ENCODE data around the gene TOE1. TPM values are rescaled to one million over a fixed set of nuclear protein-coding genes. Genes with fewer than 3 reads are reported as not detected.
A peak's percentile ranks its signal among the peaks of the same experiment; 100 is the strongest.
"Not testable (repeated sequence)": the region's sequence is repeated elsewhere in the genome, so short reads cannot be mapped to it uniquely, and the experiment has no call there.

TOE1 gene
- total and polyA plus RNA-seq, 2 donors (not counting 1 experiment from before 2014, with no cell fraction given), result 24.7 to 28.6 TPM

DNA sequence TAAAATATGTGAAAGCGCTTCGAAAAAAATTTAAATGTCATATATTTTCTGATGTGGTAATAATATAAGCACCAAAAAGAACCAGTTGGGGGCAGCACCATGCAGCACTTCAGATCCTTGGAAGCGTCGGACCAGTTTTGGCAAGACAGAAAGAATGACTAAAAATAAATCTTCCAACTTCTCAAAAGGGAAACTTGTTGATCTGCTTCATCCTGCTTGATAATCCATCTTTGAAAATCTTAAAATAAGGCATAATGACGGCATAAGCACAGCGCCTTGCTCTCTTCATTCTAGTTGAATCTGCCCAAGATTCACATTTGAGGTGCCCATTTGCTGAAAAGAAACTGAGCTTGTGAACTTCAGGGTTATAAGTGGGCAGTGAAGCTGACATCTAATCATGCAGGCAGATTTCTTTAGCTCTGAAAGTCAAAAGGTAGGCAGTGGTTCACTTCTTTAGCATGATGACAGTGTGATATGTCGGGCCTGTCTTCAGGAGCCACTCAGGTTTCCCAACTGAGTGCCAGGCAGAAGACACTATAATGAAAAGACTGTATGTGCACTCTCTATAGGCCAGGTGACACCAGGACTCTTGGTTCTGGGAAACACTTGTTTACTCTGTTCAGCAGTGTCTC is 20.0 kb downstream of the TOE1 start:
- ChIA-PET CTCF (interaction anchor here (0.6 to 12.2 kb wide), 40 partner anchors 9 to 629 kb away, joined by 3 to 478 read pairs (median 5); partner anchors contain the start of genes AKR1A1, CCDC163, MMACHC and MUTYH), POLR2A (interaction anchor here (0.5 to 3.7 kb wide), 3 partner anchors 33 to 227 kb away, joined by 3 to 22 read pairs (median 3); partner anchors contain the start of gene TESK2)
- H3K4me2 ChIP-seq (replicated peaks; ENCODE audit: low read depth, low read length, poor library complexity, severe bottlenecking), result peak overlapping the region; percentile 65
- DNase-seq, result peak; percentile 77
- Mint-ChIP-seq H3K27ac (peak overlapping the region; percentile 37), H3K4me1 (peaks cover 24% of the 10 kb centered on the region), H3K4me3 (peak overlapping the region; percentile 28), H3K9me3 (ENCODE audit: insufficient read depth) (no peaks in the 10 kb centered on the region), H3K27me3 (no peaks in the 10 kb centered on the region)
- peaks cover 0 to 2% of the 10 kb centered on the region in 2 experiments for H3K36me3 ChIP-seq (replicated peaks in 1 of 2; ENCODE audit: control extremely low read depth in 1 of 2, control insufficient read depth in 1 of 2, extremely low read depth in 1 of 2, insufficient read depth in 2 of 2, low read length in 1 of 2)
- peak; percentile 67 for ATAC-seq (ENCODE audit: low read depth)
- peaks cover 8% of the 10 kb centered on the region for H3K79me2 ChIP-seq (ENCODE audit: control insufficient read depth, insufficient read depth, low read length)
- no peaks in the 10 kb centered on the region for H3K9me3 ChIP-seq (ENCODE audit: control extremely low read depth in 1 of 3, control insufficient read depth in 2 of 3, insufficient read depth in 1 of 3, low read length in 2 of 3)
- H3K27me3 ChIP-seq (replicated peaks in 1 of 4; ENCODE audit: control extremely low read depth in 1 of 4, control insufficient read depth in 3 of 4, insufficient read depth in 4 of 4, low read length in 3 of 4), result no peaks in the 10 kb centered on the region
- no peak overlapping the region for H3K4me3 ChIP-seq (ENCODE audit: control extremely low read depth in 1 of 5, extremely low read depth in 1 of 5, insufficient read depth in 1 of 5, low read depth in 2 of 5, low read length in 4 of 5)
- intact Hi-C loops (cut with micrococcal nuclease), result loop anchor here (1.0 to 5.0 kb wide), 4 partner anchors 34 to 210 kb away; no protein-coding TSS in a partner anchor
- TF ChIP-seq, protein P1, sequence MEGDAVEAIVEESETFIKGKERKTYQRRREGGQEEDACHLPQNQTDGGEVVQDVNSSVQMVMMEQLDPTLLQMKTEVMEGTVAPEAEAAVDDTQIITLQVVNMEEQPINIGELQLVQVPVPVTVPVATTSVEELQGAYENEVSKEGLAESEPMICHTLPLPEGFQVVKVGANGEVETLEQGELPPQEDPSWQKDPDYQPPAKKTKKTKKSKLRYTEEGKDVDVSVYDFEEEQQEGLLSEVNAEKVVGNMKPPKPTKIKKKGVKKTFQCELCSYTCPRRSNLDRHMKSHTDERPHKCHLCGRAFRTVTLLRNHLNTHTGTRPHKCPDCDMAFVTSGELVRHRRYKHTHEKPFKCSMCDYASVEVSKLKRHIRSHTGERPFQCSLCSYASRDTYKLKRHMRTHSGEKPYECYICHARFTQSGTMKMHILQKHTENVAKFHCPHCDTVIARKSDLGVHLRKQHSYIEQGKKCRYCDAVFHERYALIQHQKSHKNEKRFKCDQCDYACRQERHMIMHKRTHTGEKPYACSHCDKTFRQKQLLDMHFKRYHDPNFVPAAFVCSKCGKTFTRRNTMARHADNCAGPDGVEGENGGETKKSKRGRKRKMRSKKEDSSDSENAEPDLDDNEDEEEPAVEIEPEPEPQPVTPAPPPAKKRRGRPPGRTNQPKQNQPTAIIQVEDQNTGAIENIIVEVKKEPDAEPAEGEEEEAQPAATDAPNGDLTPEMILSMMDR (IDR thresholded peaks at IDR 0.05), result peak; percentile 83
- no peak for TF ChIP-seq EZH2 (IDR thresholded peaks at IDR 0.05; ENCODE audit: borderline replicate concordance, insufficient read depth, low read depth, low read length, poor library complexity, severe bottlenecking)
- peak overlapping the region in 1 of 2 donors; percentile 68 for H3K27ac ChIP-seq (ENCODE audit: low read length in 2 of 2)
- no peak overlapping the region for H3K9ac ChIP-seq (ENCODE audit: low read length)
- H3K4me1 ChIP-seq (ENCODE audit: control insufficient read depth in 2 of 2, insufficient read depth in 2 of 2, low read length in 2 of 2), result peaks cover 7 to 12% of the 10 kb centered on the region in 2 donors
- H2AFZ ChIP-seq (ENCODE audit: insufficient read depth, low read depth, low read length, poor library complexity, severe bottlenecking), result peak overlapping the region; percentile 50
- no peaks in the 10 kb centered on the region for H4K20me1 ChIP-seq (ENCODE audit: control insufficient read depth, insufficient read depth, low read length, poor library complexity, severe bottlenecking)
- 45% methylated on average over 3 of the region's 7 CpGs for WGBS (ENCODE audit: insufficient coverage)

DNA sequence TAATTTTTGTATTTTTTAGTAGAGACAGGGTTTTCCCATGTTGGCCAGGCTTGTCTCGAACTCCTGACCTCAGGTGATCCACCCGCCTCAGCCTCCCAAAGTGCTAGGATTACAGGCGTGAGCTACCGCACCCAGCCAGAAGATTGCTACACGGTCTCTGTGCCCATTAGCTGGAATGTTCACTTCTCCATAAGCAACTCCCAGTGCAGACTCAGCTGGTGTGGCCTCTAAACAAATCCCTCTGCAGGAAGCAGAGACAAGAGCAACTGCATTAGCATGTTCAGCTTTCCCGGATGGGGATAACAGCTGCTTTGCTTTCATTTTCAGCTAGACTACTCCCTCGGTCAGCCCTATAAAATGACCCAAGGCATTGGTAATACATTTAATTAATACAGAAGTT is 21.0 kb downstream of the TOE1 start:
- H3K79me2 ChIP-seq (ENCODE audit: control insufficient read depth, insufficient read depth, low read length); H3K9ac ChIP-seq (ENCODE audit: low read length); H2AFZ ChIP-seq (ENCODE audit: insufficient read depth, low read depth, low read length, poor library complexity, severe bottlenecking); H3K36me3 ChIP-seq (replicated peaks in 1 of 2; ENCODE audit: control extremely low read depth in 1 of 2, control insufficient read depth in 1 of 2, extremely low read depth in 1 of 2, insufficient read depth in 2 of 2, low read length in 1 of 2); H3K27ac ChIP-seq (ENCODE audit: low read length in 2 of 2); H4K20me1 ChIP-seq (ENCODE audit: control insufficient read depth, insufficient read depth, low read length, poor library complexity, severe bottlenecking); H3K9me3 ChIP-seq (ENCODE audit: control extremely low read depth in 1 of 3, control insufficient read depth in 2 of 3, insufficient read depth in 1 of 3, low read length in 2 of 3); H3K4me2 ChIP-seq (replicated peaks; ENCODE audit: low read depth, low read length, poor library complexity, severe bottlenecking); H3K4me3 Mint-ChIP-seq; H3K9me3 Mint-ChIP-seq (ENCODE audit: insufficient read depth); DNase-seq; ATAC-seq (ENCODE audit: low read depth); H3K27me3 ChIP-seq (replicated peaks in 1 of 4; ENCODE audit: control extremely low read depth in 1 of 4, control insufficient read depth in 3 of 4, insufficient read depth in 4 of 4, low read length in 3 of 4); H3K4me3 ChIP-seq (ENCODE audit: control extremely low read depth in 1 of 5, extremely low read depth in 1 of 5, insufficient read depth in 1 of 5, low read depth in 2 of 5, low read length in 4 of 5); H3K27me3 Mint-ChIP-seq: not testable (repeated sequence)
- WGBS (ENCODE audit: insufficient coverage), result 96% methylated on average over 5 of the region's 7 CpGs
- Mint-ChIP-seq H3K27ac (peak overlapping the region; percentile 65), H3K4me1 (peaks cover 23% of the 10 kb centered on the region)
- CTCF ChIA-PET, result interaction anchor here (0.7 to 12.2 kb wide), 25 partner anchors 9 to 347 kb away, joined by 3 to 478 read pairs (median 8); partner anchors contain the start of genes CCDC163, MMACHC, TESK2 and UROD
- H3K4me1 ChIP-seq (ENCODE audit: control insufficient read depth in 2 of 2, insufficient read depth in 2 of 2, low read length in 2 of 2), result peaks cover 7 to 12% of the 10 kb centered on the region in 2 donors
- intact Hi-C loops (cut with micrococcal nuclease), result loop anchor here (1.0 to 5.0 kb wide), 2 partner anchors 51 to 209 kb away; no protein-coding TSS in a partner anchor
- POLR2A ChIA-PET, result interaction anchor here (0.6 to 3.7 kb wide), 4 partner anchors 32 to 156 kb away, joined by 3 to 22 read pairs (median 9); partner anchors contain the start of gene TESK2
